ENCODE measurements around the gene FAM184A. TPM values are rescaled to one million over a fixed set of nuclear protein-coding genes. Genes with fewer than 3 reads are reported as not detected.
"Not testable (repeated sequence)": the region's sequence is repeated elsewhere in the genome, so short reads cannot be mapped to it uniquely, and the experiment has no call there.

The FAM184A gene
- 10 to 100 TPM; 13.8 to 14.5 TPM for total RNA-seq

- ChIA-PET CTCF (interaction anchor here (0.7 to 2.4 kb wide), 6 partner anchors 19 to 144 kb away, joined by 3 to 16 read pairs (median 4); partner anchors contain the start of gene MCM9), POLR2A (interaction anchor here (0.9 to 1.0 kb wide), 2 partner anchors 26 to 29 kb away, joined by 3 to 4 read pairs; no protein-coding TSS in a partner anchor)
- H3K27me3 Mint-ChIP-seq: no peaks in the 10 kb centered on the region
- H3K36me3 Mint-ChIP-seq (ENCODE audit: low read depth): peaks cover 8% of the 10 kb centered on the region
- DNase-seq (peak; percentile 82), ATAC-seq (peak; percentile 37)
- intact Hi-C loops (cut with DNase I, micrococcal nuclease): loop anchor here (1.0 to 10.0 kb wide), 9 partner anchors 32 to 1404 kb away; partner anchors contain the start of genes MCM9 (in 2 of the 2), ASF1A (in 1 of the 2), CEP85L (in 1 of the 2) and MAN1A1 (in 1 of the 2)
- peaks cover 46% of the 10 kb centered on the region for H3K4me1 Mint-ChIP-seq
- H3K9me3 Mint-ChIP-seq (ENCODE audit: low read depth): peaks cover 15% of the 10 kb centered on the region
- peak within 1 kb of the TSS; percentile 94 for H3K27ac Mint-ChIP-seq
- H3K4me3 Mint-ChIP-seq: peak within 1 kb of the TSS; percentile 77
These were observed at the start of gene FAM184A for GRCh38 chr6:119078376-119079282. Gene FAM184A (minus strand): TSS chr6:119078664. CDS start chr6:119078299, 365 bp downstream.

DNA sequence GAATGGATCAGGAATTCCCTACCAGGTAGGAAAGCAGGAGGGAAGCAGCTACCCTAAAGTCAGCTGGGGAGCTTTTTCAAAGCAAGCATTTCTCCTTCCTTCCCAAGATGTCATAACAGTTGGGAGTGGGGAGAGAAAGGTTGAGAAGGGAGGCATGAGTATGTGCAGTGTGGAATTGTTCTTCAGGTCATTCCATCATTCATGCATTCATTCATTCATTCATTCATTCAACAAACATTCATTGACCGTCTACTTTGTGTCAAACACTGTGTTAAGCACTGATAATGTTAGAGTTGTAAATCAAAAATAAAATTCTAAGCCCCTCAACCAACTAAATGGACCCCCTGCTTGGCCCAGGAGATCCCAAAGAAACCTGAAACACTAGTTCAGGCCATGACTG is 49.2 kb upstream of the FAM184A start:
- DNase-seq (no peak), ATAC-seq (no peak)
- Mint-ChIP-seq H3K9me3 (ENCODE audit: low read depth) (no peaks in the 10 kb centered on the region), H3K27ac (no peak overlapping the region), H3K4me3 (no peak overlapping the region), H3K27me3 (no peaks in the 10 kb centered on the region), H3K4me1 (peaks cover 6% of the 10 kb centered on the region), H3K36me3 (ENCODE audit: low read depth) (no peaks in the 10 kb centered on the region)
- intact Hi-C loops (cut with DNase I, micrococcal nuclease): loop anchor here in 1 of 2 experiments (2.0 kb wide), 1 partner anchor 19 kb away; no protein-coding TSS in a partner anchor
- ChIA-PET CTCF (interaction anchor here (1.0 to 2.0 kb wide), 4 partner anchors 10 to 162 kb away, joined by 4 to 12 read pairs (median 6); no protein-coding TSS in a partner anchor), POLR2A (no interaction called here)

- no peak for ATAC-seq
- no peak for DNase-seq
- Mint-ChIP-seq H3K27me3 (no peaks in the 10 kb centered on the region), H3K9me3 (ENCODE audit: low read depth) (no peaks in the 10 kb centered on the region), H3K36me3 (ENCODE audit: low read depth) (no peaks in the 10 kb centered on the region), H3K27ac (no peak overlapping the region), H3K4me1 (peaks cover 6% of the 10 kb centered on the region), H3K4me3 (no peak overlapping the region)
- ChIA-PET CTCF (interaction anchor here (1.0 to 2.0 kb wide), 5 partner anchors 9 to 162 kb away, joined by 3 to 12 read pairs (median 5); no protein-coding TSS in a partner anchor), POLR2A (no interaction called here)
- intact Hi-C loops (cut with DNase I, micrococcal nuclease): no loop called here
These were observed 48.4 kb upstream of the FAM184A start for GRCh38 chr6:119126826-119127225.

DNA sequence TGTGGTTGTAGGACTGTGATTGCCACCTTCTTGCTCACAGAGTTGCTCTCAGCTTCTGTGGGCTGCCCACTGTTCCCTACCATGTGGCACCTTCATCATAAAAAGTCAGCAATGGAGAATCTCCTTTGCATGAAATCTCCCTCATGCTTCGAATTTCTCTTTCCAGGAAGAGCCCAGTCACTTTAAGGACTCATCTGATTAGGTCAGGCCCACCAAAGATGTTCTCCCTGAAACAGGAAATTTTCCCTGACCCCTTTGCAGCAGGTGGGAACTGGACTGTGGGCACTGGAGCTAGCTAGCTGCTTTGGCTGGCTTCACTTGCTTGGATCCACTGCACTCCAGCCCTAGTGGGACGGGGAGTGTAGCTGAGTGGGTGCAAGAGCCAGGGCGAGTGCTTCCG is 47.7 kb upstream of the FAM184A start:
- no peak overlapping the region for H3K4me3 Mint-ChIP-seq
- H3K4me1 Mint-ChIP-seq: peaks cover 6% of the 10 kb centered on the region
- H3K27ac Mint-ChIP-seq: no peak overlapping the region
- no peaks in the 10 kb centered on the region for H3K36me3 Mint-ChIP-seq (ENCODE audit: low read depth)
- no peaks in the 10 kb centered on the region for H3K27me3 Mint-ChIP-seq
- intact Hi-C loops (cut with DNase I, micrococcal nuclease): no loop called here
- POLR2A ChIA-PET: no interaction called here
- CTCF ChIA-PET: interaction anchor here (0.9 to 2.0 kb wide), 6 partner anchors 8 to 162 kb away, joined by 3 to 12 read pairs (median 5); no protein-coding TSS in a partner anchor
- no peak for ATAC-seq
- no peaks in the 10 kb centered on the region for H3K9me3 Mint-ChIP-seq (ENCODE audit: low read depth)
- no peak for DNase-seq

GRCh38 chr6:119125576-119125975 is 47.1 kb upstream of the FAM184A start:
- ATAC-seq: no peak
- Mint-ChIP-seq H3K9me3 (ENCODE audit: low read depth) (no peaks in the 10 kb centered on the region), H3K36me3 (ENCODE audit: low read depth) (no peaks in the 10 kb centered on the region), H3K27me3 (no peaks in the 10 kb centered on the region), H3K27ac (no peak overlapping the region), H3K4me1 (peaks cover 6% of the 10 kb centered on the region), H3K4me3 (no peak overlapping the region)
- ChIA-PET CTCF (interaction anchor here (0.6 to 1.4 kb wide), 8 partner anchors 11 to 162 kb away, joined by 3 to 5 read pairs (median 3); no protein-coding TSS in a partner anchor), POLR2A (no interaction called here)
- DNase-seq: no peak
- intact Hi-C loops (cut with DNase I, micrococcal nuclease): no loop called here

- CTCF ChIA-PET: interaction anchor here (0.8 to 1.4 kb wide), 4 partner anchors 9 to 148 kb away, joined by 3 to 4 read pairs (median 4); no protein-coding TSS in a partner anchor
- no peak overlapping the region for H3K4me3 Mint-ChIP-seq
- H3K9me3 Mint-ChIP-seq (ENCODE audit: low read depth): no peaks in the 10 kb centered on the region
- no peak overlapping the region for H3K27ac Mint-ChIP-seq
- no peaks in the 10 kb centered on the region for H3K36me3 Mint-ChIP-seq (ENCODE audit: low read depth)
- ATAC-seq: no peak
- no peaks in the 10 kb centered on the region for H3K27me3 Mint-ChIP-seq
- POLR2A ChIA-PET: no interaction called here
- DNase-seq: no peak
- H3K4me1 Mint-ChIP-seq: peaks cover 3% of the 10 kb centered on the region
- intact Hi-C loops (cut with DNase I, micrococcal nuclease): no loop called here
These were observed 45.8 kb upstream of the FAM184A start for GRCh38 chr6:119124079-119124824.

- H3K27ac Mint-ChIP-seq: no peak overlapping the region
- CTCF ChIA-PET: interaction anchor here (0.6 to 1.4 kb wide), 5 partner anchors 12 to 856 kb away, joined by 3 to 5 read pairs (median 3); no protein-coding TSS in a partner anchor
These were observed 43.9 kb upstream of the FAM184A start for GRCh38 chr6:119122336-119122735.

DNA sequence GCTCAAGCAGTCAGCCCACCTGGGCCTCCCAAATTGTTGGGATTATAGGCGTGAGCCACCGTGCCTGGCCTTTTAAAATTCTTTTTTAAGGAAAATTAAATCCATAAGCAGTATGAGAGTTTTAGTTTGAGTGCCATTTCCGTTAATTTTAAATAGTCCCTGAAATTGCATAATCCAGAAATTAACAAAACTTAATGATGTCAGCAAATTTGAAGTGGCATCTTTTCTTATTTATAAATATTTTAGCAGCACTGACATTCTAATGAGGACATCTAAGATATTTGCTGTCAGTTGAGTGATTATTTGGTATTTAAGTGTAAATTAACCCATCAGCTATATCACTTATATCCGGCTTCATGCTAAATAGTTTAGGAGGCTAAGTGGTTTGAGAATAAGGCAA is 42.9 kb upstream of the FAM184A start:
- no peaks in the 10 kb centered on the region for H3K27me3 Mint-ChIP-seq
- intact Hi-C loops (cut with DNase I, micrococcal nuclease): no loop called here
- ChIA-PET CTCF (interaction anchor here (1.3 kb wide), 1 partner anchor 12 kb away, joined by 5 read pairs; no protein-coding TSS in a partner anchor), POLR2A (no interaction called here)
- H3K4me1 Mint-ChIP-seq: no peaks in the 10 kb centered on the region
- no peak overlapping the region for H3K4me3 Mint-ChIP-seq
- no peaks in the 10 kb centered on the region for H3K9me3 Mint-ChIP-seq (ENCODE audit: low read depth)
- no peak for ATAC-seq
- no peaks in the 10 kb centered on the region for H3K36me3 Mint-ChIP-seq (ENCODE audit: low read depth)
- no peak overlapping the region for H3K27ac Mint-ChIP-seq
- no peak for DNase-seq

More at GRCh38 chr6:119122336-119122735, 43.9 kb upstream of the FAM184A start:
- H3K4me1 Mint-ChIP-seq: no peaks in the 10 kb centered on the region
- no peaks in the 10 kb centered on the region for H3K9me3 Mint-ChIP-seq (ENCODE audit: low read depth)
- POLR2A ChIA-PET: no interaction called here
- ATAC-seq (no peak), DNase-seq (no peak)
- no peaks in the 10 kb centered on the region for H3K27me3 Mint-ChIP-seq
- no peaks in the 10 kb centered on the region for H3K36me3 Mint-ChIP-seq (ENCODE audit: low read depth)
- H3K4me3 Mint-ChIP-seq: no peak overlapping the region
- intact Hi-C loops (cut with DNase I, micrococcal nuclease): no loop called here

- ATAC-seq: no peak
- Mint-ChIP-seq H3K4me1 (no peaks in the 10 kb centered on the region), H3K27me3 (no peaks in the 10 kb centered on the region), H3K4me3 (no peak overlapping the region), H3K27ac (no peak overlapping the region), H3K9me3 (ENCODE audit: low read depth) (no peaks in the 10 kb centered on the region), H3K36me3 (ENCODE audit: low read depth) (no peaks in the 10 kb centered on the region)
- ChIA-PET POLR2A (no interaction called here), CTCF (interaction anchor here (0.9 to 14.7 kb wide), 2 partner anchors 9 to 152 kb away, joined by 3 to 280 read pairs; no protein-coding TSS in a partner anchor)
- no peak for DNase-seq
- intact Hi-C loops (cut with DNase I, micrococcal nuclease): loop anchor here in 1 of 2 experiments (10.0 kb wide), 1 partner anchor 555 kb away; no protein-coding TSS in a partner anchor
These were observed 41.5 kb upstream of the FAM184A start for GRCh38 chr6:119119989-119120388.

DNA sequence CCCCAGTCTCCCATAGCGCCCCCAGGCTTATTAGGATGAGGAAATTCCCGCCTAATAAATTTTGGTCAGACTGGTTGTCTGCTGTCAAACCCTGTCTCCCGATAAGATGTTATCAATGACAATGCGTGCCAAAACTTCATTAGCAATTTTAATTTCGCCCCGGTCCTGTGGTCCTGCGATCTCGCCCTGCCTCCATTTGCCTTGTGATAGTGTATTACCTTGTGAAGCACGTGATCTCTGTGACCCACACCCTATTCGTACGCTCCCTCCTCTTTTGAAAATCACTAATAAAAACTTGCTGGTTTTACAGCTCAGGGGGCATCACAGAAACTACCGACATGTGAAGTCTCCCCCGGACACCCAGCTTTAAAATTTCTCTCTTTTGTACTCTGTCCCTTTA is 40.6 kb upstream of the FAM184A start:
- H3K27ac Mint-ChIP-seq; H3K27me3 Mint-ChIP-seq; H3K9me3 Mint-ChIP-seq (ENCODE audit: low read depth); ATAC-seq; DNase-seq; H3K4me3 Mint-ChIP-seq; H3K4me1 Mint-ChIP-seq; H3K36me3 Mint-ChIP-seq (ENCODE audit: low read depth); POLR2A ChIA-PET: not testable (repeated sequence)
- intact Hi-C loops (cut with DNase I, micrococcal nuclease): loop anchor here in 1 of 2 experiments (10.0 kb wide), 1 partner anchor 554 kb away; no protein-coding TSS in a partner anchor
- CTCF ChIA-PET: interaction anchor here (0.9 to 14.7 kb wide), 3 partner anchors 10 to 151 kb away, joined by 3 to 280 read pairs (median 7); no protein-coding TSS in a partner anchor

Measured in activated CD4-positive, alpha-beta T cell treated with anti-CD3 and anti-CD28 coated beads for 36 hours (primary cell).